Mesendoderm (in vitro differentiated cells): ENCODE data around the gene TRAIP.

Source experiments
- DNase-seq: peaks from one replicate; pipeline ENCODE4 v3.0.0; 2013
- H2AK5ac ChIP-seq: 2 replicates; pipeline ENCODE4 v1.6.1; 2013; ENCODE audit warnings: low read length, inconsistent platforms
- H2BK120ac ChIP-seq: 2 replicates; pipeline ENCODE4 v1.6.1; 2013; ENCODE audit warnings: low read depth, mild to moderate bottlenecking, low read length, moderate library complexity, mixed read lengths
- H2BK15ac ChIP-seq: replicated peaks from 2 replicates; pipeline ENCODE4 v1.6.1; 2013; ENCODE audit warnings: low read depth, mild to moderate bottlenecking, moderate library complexity
- H2BK5ac ChIP-seq: 2 replicates; pipeline ENCODE4 v1.6.1; 2013; ENCODE audit warnings: low read length, inconsistent platforms
- H3K18ac ChIP-seq: 2 replicates; pipeline ENCODE4 v1.6.1; 2013; ENCODE audit warnings: mild to moderate bottlenecking, low read length, mixed read lengths
- H3K23ac ChIP-seq: one replicate; pipeline ENCODE4 v1.6.1; 2013; ENCODE audit warnings: low read length
- H3K27ac ChIP-seq: 2 replicates; pipeline ENCODE4 v1.5.1; 2013; ENCODE audit warnings: low read depth, mild to moderate bottlenecking, inconsistent platforms, low read length, moderate library complexity
- H3K27me3 ChIP-seq: 2 replicates; pipeline ENCODE4 v1.6.1; 2013; ENCODE audit warnings: low read length, control low read depth, mild to moderate bottlenecking, inconsistent platforms; ENCODE audit not compliant: insufficient read depth, poor library complexity
- H3K36me3 ChIP-seq: 2 replicates; pipeline ENCODE4 v1.6.1; 2013; ENCODE audit warnings: low read length, inconsistent platforms; ENCODE audit not compliant: control insufficient read depth, insufficient read depth
- H3K4ac ChIP-seq: one replicate; pipeline ENCODE4 v1.6.1; 2013; ENCODE audit warnings: low read depth, mild to moderate bottlenecking, low read length, moderate library complexity
- H3K4me1 ChIP-seq: 2 replicates; pipeline ENCODE4 v1.6.1; 2013; ENCODE audit warnings: low read depth, low read length, inconsistent platforms; ENCODE audit not compliant: control insufficient read depth
- H3K4me2 ChIP-seq: 2 replicates; pipeline ENCODE4 v1.6.1; 2013; ENCODE audit warnings: low read length
- H3K4me3 ChIP-seq: 2 replicates; pipeline ENCODE4 v1.5.1; 2013; ENCODE audit warnings: mild to moderate bottlenecking, low read length
- H3K56ac ChIP-seq: one replicate; pipeline ENCODE4 v1.6.1; 2013; ENCODE audit warnings: low read length
- H3K79me1 ChIP-seq: 2 replicates; pipeline ENCODE4 v1.6.1; 2013; ENCODE audit warnings: low read length, inconsistent platforms
- H3K79me2 ChIP-seq: 2 replicates; pipeline ENCODE4 v1.6.1; 2013; ENCODE audit warnings: mild to moderate bottlenecking, low read length; ENCODE audit not compliant: control insufficient read depth, insufficient read depth
- H3K9ac ChIP-seq: 2 replicates; pipeline ENCODE4 v1.6.1; 2013; ENCODE audit warnings: low read length, inconsistent platforms
- H4K5ac ChIP-seq: one replicate; pipeline ENCODE4 v1.6.1; 2013; ENCODE audit warnings: low read length
- H4K8ac ChIP-seq: one replicate; pipeline ENCODE4 v1.6.1; 2013; ENCODE audit warnings: low read depth, mild to moderate bottlenecking, control low read depth, low read length, moderate library complexity
- WGBS: extraction: QIAGEN DNeasy Blood & Tissue Kit; methylation state at CpG from one replicate; pipeline ENCODE4 v1.1.7; 2013; ENCODE audit warnings: low lambda C conversion rate, missing lambda C conversion rate; ENCODE audit not compliant: insufficient coverage; ENCODE audit errors: extremely low coverage; 5-methylcytosine and 5-hydroxymethylcytosine counted together

TRAIP gene

GRCh38 chr3:49879721-49880120, 23.4 kb upstream of the TRAIP start:
- no CpG with 5 or more reads among the region's 2 CpGs for WGBS
- Histone ChIP-seq H3K4ac (no peak overlapping the region), H3K9ac (no peak overlapping the region), H3K56ac (no peak overlapping the region), H3K36me3 (no peaks in the 10 kb centered on the region), H3K27ac (no peak overlapping the region), H4K8ac (no peak overlapping the region), H4K5ac (no peak overlapping the region), H3K4me2 (no peak overlapping the region), H3K18ac (no peak overlapping the region), H2AK5ac (no peak overlapping the region), H3K79me1 (no peaks in the 10 kb centered on the region), H3K4me1 (peaks cover 4% of the 10 kb centered on the region), H2BK120ac (no peak overlapping the region), H3K4me3 (no peak overlapping the region), H2BK15ac (no peak overlapping the region), H3K79me2 (no peaks in the 10 kb centered on the region), H2BK5ac (no peak overlapping the region), H3K23ac (no peak overlapping the region), H3K27me3 (no peaks in the 10 kb centered on the region)
- DNase-seq: no peak

DNA sequence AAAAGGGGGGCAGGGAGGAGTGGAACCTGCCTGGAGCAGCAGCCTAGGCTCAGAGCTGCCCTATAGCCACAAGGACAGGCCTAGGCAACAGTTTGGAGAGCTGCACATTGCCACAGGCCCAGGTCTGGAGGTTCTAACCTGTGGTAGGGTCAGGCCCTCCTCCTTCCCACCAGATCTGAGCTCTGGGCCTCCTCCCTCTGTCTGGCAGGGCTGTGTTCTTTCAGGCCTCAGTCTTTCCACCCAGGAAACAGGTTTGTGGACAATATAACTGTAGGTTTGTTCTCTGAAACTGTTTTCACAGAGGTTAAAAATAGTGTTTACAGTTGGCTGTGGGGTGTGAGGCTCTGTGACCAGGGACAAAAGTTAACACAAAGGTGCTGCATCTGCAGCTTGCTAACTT, 22.3 kb upstream of the TRAIP start:
- Histone ChIP-seq H3K4me2 (no peak overlapping the region), H3K79me2 (no peaks in the 10 kb centered on the region), H3K18ac (no peak overlapping the region), H3K36me3 (no peaks in the 10 kb centered on the region), H3K23ac (no peak overlapping the region), H3K4ac (no peak overlapping the region), H3K27ac (no peak overlapping the region), H3K27me3 (no peaks in the 10 kb centered on the region), H3K4me3 (no peak overlapping the region), H3K56ac (no peak overlapping the region), H2AK5ac (no peak overlapping the region), H4K8ac (no peak overlapping the region), H3K9ac (no peak overlapping the region), H3K4me1 (peaks cover 4% of the 10 kb centered on the region), H3K79me1 (no peaks in the 10 kb centered on the region), H2BK120ac (no peak overlapping the region), H2BK15ac (no peak overlapping the region), H4K5ac (no peak overlapping the region), H2BK5ac (no peak overlapping the region)
- no peak for DNase-seq

GRCh38 chr3:49877716-49878115, 21.4 kb upstream of the TRAIP start:
- H3K4me2 ChIP-seq: no peak overlapping the region
- H2BK5ac ChIP-seq: no peak overlapping the region
- H2BK120ac ChIP-seq: no peak overlapping the region
- H3K36me3 ChIP-seq: no peaks in the 10 kb centered on the region
- no peaks in the 10 kb centered on the region for H3K27me3 ChIP-seq
- no peak for DNase-seq
- peaks cover 4% of the 10 kb centered on the region for H3K4me1 ChIP-seq
- H2AK5ac ChIP-seq: no peak overlapping the region
- WGBS: no CpG with 5 or more reads among the region's 2 CpGs
- H3K79me1 ChIP-seq: no peaks in the 10 kb centered on the region
- no peak overlapping the region for H2BK15ac ChIP-seq
- no peak overlapping the region for H4K5ac ChIP-seq
- H3K4me3 ChIP-seq: no peak overlapping the region
- H3K79me2 ChIP-seq: no peaks in the 10 kb centered on the region
- no peak overlapping the region for H4K8ac ChIP-seq
- H3K23ac ChIP-seq: no peak overlapping the region
- H3K4ac ChIP-seq: no peak overlapping the region
- no peak overlapping the region for H3K18ac ChIP-seq
- H3K27ac ChIP-seq: no peak overlapping the region
- no peak overlapping the region for H3K56ac ChIP-seq
- H3K9ac ChIP-seq: no peak overlapping the region

- H3K4ac ChIP-seq: no peak overlapping the region
- no peak overlapping the region for H3K56ac ChIP-seq
- H3K4me3 ChIP-seq: no peak overlapping the region
- H4K8ac ChIP-seq: no peak overlapping the region
- H2BK15ac ChIP-seq: no peak overlapping the region
- no peak overlapping the region for H4K5ac ChIP-seq
- no peak overlapping the region for H3K9ac ChIP-seq
- H3K23ac ChIP-seq: no peak overlapping the region
- WGBS: no CpG with 5 or more reads among the region's 5 CpGs
- no peaks in the 10 kb centered on the region for H3K27me3 ChIP-seq
- no peak overlapping the region for H2BK120ac ChIP-seq
- H3K4me1 ChIP-seq: peaks cover 4% of the 10 kb centered on the region
- H3K36me3 ChIP-seq: no peaks in the 10 kb centered on the region
- H3K79me2 ChIP-seq: no peaks in the 10 kb centered on the region
- no peak for DNase-seq
- no peaks in the 10 kb centered on the region for H3K79me1 ChIP-seq
- H3K18ac ChIP-seq: no peak overlapping the region
- no peak overlapping the region for H3K4me2 ChIP-seq
- H2AK5ac ChIP-seq: no peak overlapping the region
- H2BK5ac ChIP-seq: no peak overlapping the region
- no peak overlapping the region for H3K27ac ChIP-seq
Measured at GRCh38 chr3:49876567-49876966, 20.2 kb upstream of the TRAIP start.

DNA sequence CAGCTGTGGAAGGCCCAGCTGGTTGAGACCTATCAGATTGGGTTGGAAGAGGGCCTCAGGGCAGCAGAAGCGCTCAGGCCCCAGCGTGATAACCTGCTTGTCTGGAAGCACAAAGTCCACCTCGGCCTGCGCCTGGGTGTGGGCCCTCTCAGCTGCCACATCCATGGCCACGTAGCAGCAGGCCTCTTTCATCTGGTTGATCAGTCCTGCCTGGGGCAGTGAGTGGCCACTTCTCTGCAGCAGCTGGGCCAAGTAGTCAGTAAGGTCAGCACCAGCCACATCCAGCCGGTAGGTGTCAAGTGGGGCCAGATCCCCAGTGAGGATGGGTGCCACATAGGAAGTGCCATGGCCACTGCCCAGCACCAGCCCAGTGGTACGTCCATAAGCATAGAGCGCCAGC, 17.3 kb upstream of the TRAIP start:
- Histone ChIP-seq H2BK5ac (no peak overlapping the region), H3K27me3 (no peaks in the 10 kb centered on the region), H3K4me3 (no peak overlapping the region), H3K4me1 (peaks cover 4% of the 10 kb centered on the region), H3K79me1 (no peaks in the 10 kb centered on the region), H4K8ac (no peak overlapping the region), H3K23ac (no peak overlapping the region), H3K4me2 (no peak overlapping the region), H3K56ac (no peak overlapping the region), H2BK120ac (no peak overlapping the region), H3K27ac (no peak overlapping the region), H3K79me2 (no peaks in the 10 kb centered on the region), H3K4ac (no peak overlapping the region), H2AK5ac (no peak overlapping the region), H2BK15ac (no peak overlapping the region), H3K18ac (no peak overlapping the region), H4K5ac (no peak overlapping the region), H3K9ac (no peak overlapping the region), H3K36me3 (no peaks in the 10 kb centered on the region)
- no CpG with 5 or more reads among the region's 8 CpGs for whole genome bisulfite sequencing
- DNase-seq: no peak

DNA sequence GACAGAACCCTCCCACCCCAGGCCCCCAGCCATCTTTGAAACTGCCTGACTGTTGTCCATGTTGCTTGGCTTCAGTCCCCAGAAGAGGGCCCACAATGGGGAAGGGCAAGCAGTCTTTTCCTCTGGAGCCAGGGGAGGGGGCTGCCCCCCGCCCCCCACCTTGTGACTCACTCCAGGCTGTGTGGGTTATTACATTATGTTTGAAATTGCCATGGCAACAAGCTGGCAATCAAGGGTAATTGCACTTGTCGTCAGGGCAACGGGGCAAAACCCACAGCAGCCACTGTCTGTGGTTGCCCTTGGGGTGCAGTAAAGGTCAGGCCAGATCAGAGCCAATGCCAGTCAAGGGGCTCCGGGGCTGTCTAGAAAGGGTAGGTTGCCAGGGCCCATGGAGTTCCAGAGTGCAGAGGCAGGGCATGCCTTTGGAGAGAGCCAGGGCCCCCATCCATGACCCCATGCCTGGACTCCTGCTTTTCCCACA, 16.5 kb upstream of the TRAIP start:
- DNase-seq: peak; percentile 29

More for the DNA sequence above, 16.5 kb upstream of the TRAIP start:
- Histone ChIP-seq H2AK5ac (no peak overlapping the region), H3K4me2 (no peak overlapping the region), H3K4me3 (no peak overlapping the region), H3K56ac (no peak overlapping the region), H3K27ac (no peak overlapping the region), H2BK15ac (no peak overlapping the region), H3K18ac (no peak overlapping the region), H3K23ac (no peak overlapping the region), H3K79me2 (no peaks in the 10 kb centered on the region), H3K4ac (no peak overlapping the region), H4K8ac (no peak overlapping the region), H3K4me1 (peaks cover 4% of the 10 kb centered on the region), H2BK120ac (no peak overlapping the region), H2BK5ac (no peak overlapping the region), H4K5ac (no peak overlapping the region), H3K36me3 (no peaks in the 10 kb centered on the region), H3K9ac (no peak overlapping the region), H3K79me1 (no peaks in the 10 kb centered on the region), H3K27me3 (no peaks in the 10 kb centered on the region)
- no CpG with 5 or more reads among the region's 4 CpGs for WGBS
